NCI-H748 treated with DMSO at 0.1 percent for 48 hours (cell line): Measurements from ENCODE around the gene ZNF511.

Experiments
- DNase-seq: peaks from one replicate; lab custom pipeline; 2025; lab: John Stamatoyannopoulos, UW

The ZNF511 gene

DNA sequence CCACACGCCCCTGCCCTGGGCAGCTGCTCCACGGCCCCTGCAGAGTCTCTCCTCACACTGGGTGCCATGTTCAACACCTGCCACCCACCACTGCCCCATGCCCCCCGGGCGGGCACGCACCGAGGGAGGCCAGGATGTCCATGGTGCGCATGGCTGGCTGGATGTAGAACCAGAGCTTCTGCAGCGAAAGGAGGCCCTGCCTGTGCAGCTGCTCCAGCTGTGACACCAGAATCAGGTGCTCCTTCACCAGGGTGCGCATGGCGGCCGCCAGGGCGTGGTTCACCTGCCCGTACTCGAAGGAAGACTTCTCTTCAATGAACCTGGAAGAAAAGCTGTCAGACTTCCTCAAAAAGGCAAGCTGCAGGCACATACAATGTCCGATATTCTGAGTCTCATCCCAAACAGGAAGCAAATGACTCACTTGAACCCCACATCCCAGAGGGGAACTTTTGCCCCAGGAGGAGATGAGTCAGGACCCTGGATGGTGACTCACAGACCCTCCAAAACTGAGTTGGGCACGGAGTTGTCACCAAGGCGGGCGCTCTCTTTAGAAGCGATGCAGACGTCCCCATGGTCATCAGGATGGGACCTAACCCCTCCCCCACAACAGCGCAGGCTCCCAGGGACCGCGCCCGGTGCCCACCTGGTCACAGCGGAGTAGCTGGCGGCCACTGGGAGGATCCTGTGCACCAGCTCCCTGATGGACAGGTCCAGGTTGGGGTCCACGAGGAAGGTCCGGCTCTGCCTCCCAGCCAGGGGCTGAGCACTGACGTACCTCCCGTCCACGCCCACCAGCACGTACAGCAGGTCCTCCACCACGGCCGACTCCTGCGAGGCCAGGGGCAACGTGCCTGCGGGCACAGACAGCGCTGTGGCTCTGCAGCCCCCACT lies 15.6 kb upstream of the ZNF511 start:
- no peak for DNase-seq

DNA sequence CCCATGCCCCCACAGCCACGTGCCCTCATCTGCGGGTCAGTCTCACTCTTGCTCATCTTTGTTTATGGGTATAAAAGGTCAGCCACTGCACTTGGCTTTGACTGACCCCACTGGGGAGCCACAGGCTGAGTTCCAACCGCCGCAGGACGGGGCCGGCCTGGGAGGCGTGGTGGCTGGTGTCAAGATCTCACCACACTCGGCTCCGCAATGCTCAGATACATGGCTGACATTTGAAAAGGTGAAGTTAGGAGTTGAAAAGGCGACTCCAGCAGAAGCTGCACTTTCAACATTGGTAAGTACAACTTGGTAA lies 14.9 kb upstream of the ZNF511 start:
- DNase-seq: no peak

DNA sequence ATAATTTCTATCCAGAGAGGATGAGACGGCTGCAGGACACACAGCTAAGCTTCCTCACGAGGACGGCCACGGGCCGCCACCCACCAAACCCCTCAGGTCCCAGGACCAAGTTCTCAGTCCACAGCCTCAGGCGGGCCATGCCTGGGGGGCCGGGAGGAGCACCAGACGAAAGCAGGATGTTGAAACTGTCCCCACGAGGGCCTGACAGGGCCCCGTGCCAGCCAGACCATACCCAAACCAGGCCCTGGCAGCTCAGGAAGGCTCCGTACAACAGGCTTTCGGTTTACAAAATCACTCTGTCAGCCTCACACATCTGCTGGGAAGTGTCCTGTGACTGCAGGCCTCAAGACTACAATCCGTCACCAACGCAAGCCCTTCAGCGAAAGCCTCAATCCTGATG lies 14.5 kb upstream of the ZNF511 start:
- DNase-seq: no peak

DNA sequence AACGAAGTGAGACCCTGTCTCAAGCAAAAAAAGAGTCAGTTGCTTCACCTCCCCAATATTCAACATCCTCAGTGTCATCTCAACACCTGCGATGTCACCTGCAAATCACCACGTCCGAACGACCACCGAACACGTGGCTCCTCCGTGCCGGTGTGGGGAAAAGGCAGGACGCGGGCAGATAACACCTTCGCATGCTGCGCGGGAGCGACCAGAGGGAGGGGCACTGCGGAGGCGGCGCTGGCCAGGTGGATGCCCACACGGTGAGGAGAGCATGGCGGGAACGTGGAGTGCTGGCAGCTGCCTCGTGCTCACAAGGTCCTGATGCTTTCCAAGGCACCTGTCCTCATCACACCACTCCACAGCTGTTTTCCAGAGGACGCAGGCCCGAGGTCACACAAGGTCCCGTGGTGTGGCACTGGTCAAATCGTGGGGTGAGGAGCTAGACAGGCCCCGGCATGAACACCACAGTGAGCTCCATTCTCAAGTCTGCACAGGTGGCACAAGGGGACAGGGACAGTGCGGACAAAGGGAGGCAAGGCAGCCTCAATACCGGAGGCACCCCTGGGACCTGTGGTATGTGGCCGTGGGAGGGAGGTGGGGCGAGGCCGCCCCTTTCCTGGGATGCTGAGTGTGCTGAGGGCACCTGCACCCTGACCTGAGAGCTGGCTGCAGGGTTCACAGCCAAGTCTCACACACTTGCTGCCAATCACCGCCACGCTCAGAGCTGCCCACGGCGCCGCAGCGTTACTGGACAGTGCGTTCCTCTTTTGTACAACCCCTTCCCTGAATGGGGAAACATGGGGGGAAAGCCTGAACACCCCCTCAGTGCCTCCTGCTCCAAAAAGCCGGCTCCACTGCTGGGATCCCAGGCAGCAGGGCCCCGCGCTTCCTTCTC lies 13.0 kb upstream of the ZNF511 start:
- no peak for DNase-seq

DNA sequence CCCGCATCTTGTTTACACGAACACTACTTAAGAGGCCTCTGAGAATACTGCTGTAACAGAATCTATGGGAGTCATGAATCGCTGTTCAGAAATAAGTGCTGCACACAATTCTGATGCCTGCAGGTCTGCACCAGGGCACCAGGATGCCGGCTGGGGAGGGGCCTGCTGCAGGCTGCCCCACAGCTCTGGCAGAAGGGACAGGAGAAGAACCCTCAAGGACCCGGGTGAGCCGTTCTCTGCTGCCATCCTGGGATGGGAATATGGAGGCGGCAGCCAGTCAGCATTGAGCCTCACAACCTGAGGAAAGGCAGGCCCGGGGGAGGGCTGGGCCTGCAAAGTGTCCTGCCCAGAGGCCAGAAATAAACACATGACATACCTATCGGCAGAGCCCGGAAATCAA lies 11.2 kb upstream of the ZNF511 start:
- DNase-seq: no peak

DNA sequence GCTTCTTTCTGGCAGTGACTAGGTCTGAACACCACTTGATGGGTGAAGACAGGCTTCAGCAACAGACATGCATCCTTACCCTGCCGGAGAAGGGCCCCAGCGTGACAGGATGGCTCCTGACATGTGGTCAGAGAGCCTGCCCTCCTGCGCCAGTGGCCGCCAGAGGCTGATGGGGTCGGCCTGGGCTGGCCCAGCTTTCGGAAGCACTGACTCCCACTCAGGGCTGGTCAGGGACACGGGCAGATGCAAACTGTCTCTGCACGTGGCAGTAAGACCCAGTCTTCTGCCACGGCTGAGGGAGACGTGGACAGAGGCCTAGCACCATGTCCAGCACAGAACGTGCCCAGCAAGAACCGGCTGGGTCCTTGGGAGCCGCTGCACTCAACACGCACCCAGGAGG lies 10.2 kb upstream of the ZNF511 start:
- DNase-seq: no peak

DNA sequence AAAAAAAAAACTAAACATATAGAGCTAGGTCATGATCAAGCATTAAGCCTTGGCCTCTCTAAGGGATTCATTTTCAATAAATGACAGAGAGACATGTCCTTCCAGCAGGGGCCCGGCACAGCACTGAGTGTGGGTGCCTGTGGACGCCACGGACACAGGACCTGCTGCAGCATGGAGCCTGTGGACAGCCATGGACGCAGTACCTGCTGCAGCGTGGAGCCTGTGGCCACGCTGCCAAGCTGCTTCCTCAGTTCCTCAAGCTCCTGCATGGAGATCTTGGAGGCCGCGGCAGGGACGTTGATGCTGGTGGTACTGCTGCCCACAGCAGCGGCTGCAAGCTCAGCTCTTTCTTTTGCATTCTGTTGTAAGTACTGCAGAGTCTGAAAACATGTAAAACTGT lies 9.5 kb upstream of the ZNF511 start:
- DNase-seq: no peak

DNA sequence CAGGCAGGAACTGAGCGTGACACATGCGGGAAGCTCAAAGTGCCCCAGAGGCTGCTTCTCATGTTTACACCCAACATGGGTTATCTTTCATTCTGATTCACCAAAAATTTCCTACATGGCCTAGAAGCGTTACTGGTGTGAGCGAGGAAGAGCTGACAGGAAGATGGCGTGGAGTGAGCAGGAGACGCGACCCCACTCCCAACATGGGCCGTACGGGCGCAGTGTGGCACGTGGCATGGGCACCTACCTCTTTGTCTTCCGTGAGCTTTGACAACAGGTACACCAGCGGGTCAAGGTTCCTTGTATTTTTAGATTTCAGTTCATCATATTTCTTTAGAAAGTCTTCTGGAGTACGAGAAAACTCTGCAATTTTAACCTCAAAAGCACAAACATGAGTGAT lies 9.0 kb upstream of the ZNF511 start:
- no peak for DNase-seq

DNA sequence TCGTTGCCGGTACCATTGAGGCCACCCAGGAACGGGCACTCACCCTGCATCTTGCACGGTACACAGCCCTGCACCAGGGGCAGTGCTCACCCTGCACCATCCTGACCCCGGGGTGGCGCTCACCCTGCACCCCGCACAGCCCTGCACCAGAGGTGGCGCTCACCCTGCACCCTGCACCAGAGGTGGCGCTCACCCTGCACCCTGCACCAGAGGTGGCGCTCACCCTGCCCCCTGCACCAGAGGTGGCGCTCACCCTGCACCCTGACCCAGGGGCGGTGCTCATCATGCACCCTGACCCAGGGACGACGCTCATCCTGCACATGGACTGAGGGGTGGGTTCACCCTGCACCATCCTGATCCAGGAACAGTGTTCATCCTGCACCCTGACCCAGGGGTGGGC lies 6.5 kb upstream of the ZNF511 start:
- DNase-seq: no peak

DNA sequence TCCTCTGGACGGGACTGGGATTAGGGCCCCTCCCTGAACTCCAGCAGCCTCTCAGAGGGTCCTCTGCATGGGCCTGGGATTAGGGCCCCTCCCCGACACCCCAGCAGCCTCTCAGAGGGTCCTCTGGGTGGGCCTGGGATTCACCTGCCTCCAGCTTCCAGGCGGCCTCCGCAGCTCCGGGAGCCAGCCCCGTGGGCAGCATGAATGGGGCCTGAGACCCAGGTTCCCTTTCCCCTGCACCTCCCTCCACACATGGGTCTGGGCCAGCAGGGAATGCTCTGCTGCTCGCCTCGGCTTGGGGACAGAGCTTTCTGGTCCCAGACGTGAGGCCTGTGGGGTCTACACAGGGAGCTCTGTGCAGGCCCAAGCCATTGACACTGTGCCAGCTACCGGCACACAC lies 5.5 kb upstream of the ZNF511 start:
- DNase-seq: no peak

DNA sequence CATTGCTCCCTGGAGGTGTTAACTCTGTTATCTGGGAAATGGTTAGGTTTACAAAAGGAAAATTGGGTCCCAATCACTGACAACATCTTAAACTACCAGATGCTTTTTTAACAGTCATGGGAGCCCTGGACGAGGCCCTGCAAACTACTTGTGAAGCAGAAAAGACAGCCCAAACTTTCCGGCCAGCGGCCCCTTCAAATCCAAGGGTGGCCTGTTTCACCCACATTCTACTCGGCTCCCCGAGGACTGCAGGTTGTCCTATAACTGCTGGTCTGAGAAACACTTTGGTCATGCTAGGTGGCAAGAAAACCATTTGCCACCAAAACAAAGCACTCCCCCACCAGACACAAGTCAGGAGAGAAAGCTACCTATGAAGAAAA lies 2.6 kb upstream of the ZNF511 start:
- no peak for DNase-seq

DNA sequence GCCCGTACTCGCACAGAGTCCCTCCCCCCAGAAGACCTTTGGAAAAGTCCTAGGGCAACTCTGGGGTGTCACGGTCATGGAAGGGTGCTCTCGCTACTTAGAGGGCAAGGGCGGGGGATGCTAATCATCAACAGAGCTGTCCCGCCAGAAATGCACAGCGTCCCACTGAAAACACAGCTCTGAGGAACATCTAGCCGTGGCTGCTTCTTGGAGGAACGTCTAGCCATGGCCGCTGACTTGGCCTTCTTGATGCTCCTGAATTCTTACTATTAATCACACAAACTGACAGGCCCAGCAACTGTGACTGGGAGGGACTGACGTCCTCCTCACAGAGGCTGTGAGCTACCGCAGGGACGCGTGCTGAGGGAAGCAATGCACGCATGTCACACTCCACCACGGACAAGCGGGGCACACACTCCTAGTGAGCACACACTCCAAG lies 1.8 kb upstream of the ZNF511 start:
- no peak for DNase-seq

DNA sequence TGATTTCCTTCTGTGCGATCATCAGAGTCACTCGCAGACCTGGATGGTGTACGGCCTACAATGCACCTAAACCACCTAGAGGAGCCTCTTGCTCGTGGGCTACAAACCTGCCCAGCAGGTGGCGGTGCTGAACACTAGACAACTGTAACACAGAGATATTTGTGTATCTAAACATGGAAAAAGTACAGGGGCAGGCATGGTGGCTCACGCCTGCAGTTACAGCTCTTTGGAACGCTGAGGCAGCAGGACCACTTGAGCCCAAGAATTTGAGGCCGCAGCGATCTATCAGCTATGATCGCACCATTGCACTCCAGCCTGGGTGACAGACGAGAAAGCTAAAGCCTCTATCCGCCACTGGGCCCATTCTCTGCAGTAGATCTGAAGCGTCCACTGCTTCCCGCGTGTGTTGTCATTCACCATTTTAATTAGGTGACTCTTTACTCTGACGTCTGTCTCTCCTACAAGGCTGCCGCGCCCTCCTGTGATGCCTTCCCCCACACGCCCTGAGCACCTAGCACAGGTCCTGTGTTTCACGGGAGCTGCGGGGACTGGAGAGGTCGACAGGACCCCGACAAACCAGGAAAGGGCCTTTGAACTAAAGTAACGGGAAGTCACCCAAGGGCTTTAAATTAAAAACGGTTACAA lies 816 bp upstream of the ZNF511 start:
- DNase-seq: peak; percentile 25

DNA sequence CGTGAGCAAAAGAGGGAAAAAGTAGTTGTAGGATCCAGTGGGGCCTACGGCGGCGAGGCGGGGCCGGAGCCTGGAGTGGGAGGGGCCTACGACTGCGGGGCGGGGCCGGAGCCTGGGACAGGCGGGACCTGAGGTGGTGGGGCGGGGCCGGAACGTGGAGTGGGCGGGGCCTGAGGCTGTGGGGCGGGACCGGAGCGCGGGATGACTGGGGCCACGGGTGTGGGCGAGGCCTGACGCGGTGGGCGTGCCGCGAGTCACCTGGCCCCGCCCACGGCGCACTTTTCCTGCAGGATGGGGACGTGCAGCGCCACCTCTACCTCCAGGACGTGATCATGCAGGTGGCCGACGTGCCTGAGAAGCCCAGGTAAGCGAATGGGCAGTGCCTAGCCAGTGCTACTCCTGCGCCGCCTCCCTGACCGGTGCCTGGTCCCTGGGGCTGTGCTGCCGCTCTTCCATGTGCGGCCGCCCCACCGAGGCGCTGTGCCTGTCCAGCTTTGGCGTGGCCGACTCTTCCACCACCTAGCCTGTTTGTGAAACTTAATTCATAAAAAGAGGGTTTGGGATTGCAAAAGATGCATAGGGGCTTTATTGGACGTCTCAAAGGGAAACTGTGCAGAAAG lies 496 bp downstream of the ZNF511 start:
- DNase-seq: peak; percentile 43

DNA sequence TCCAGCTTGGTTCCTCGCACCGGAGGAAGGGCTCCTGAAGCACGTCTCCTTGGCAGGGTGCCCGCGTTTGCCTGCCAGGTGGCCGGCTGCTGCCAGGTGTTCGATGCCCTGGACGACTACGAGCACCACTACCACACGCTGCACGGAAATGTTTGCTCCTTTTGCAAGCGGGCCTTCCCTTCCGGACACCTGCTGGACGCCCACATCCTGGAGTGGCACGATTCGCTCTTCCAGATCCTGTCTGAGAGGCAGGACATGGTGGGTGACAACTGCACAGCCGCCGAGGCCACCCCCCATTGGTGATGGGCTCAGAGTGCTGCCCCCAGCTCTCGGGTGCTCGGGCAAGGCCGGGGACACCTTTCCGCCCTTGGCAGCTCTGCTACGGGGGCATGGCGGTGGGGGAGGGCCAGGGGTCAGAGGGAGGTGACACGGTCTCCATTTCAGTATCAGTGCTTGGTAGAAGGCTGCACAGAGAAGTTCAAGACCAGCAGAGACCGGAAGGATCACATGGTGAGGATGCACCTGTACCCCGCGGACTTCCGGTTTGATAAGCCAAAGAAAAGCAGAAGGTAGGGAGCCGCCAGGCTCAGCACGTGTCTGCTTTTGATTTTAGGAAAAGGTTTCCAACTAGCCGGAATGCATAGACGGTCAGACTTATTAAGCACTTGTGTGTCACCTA lies 1.1 kb downstream of the ZNF511 start:
- no peak for DNase-seq

DNA sequence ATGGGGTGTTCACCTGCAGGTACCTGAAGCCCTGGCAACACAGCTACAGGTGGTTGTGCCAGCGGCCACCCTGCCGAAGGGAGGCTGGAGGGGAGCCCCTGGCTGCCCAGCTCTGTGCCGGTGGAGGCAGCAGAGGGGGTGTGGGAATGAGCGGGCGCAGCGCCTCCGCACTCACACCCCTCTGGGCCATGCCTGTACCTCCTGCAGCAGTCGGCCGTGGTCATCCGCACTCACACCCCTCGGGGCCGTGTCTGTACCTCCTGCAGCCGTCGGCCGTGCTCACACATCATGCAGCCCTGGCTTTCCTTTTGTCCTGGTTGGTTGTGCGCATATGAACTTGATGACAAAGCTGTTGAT lies 1.7 kb downstream of the ZNF511 start:
- DNase-seq: no peak

DNA sequence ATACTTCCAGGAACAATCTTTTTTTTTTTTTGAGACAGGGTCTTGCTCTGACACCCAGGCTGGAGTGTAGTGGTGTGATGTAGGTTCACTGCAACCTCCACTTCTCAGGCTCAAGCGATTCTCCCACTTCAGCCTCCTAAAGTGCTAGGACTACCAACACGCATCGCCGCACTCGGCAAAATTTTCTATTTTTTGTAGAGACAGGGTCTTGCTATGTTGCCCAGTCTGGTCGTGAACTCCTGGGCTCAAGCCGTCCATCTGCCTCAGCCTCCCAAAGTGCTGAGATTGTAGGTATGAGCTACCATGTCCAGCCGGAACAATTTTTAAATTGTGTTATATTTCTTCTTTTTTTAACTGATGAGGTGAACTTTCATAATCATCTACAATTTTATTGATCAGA lies 2.1 kb downstream of the ZNF511 start:
- no peak for DNase-seq

DNA sequence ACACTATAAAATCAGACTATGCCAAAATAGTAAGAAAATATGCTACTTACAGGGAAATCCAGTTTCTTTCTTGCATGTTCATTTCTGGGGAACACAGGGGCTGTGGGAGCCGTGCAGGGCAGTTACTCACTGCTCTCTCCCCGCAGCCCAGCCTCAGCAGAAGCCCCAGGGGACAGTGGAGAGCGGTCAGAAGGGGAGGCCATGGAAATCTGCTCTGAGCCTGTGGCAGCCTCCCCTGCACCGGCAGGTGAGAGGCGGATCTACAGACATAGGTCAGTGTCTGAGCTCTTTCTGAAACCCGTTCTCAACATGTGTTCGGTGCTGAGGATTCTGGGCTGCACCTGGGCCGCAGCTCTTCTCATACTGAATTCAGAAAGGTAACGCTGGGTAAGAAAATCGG lies 2.9 kb downstream of the ZNF511 start:
- no peak for DNase-seq

DNA sequence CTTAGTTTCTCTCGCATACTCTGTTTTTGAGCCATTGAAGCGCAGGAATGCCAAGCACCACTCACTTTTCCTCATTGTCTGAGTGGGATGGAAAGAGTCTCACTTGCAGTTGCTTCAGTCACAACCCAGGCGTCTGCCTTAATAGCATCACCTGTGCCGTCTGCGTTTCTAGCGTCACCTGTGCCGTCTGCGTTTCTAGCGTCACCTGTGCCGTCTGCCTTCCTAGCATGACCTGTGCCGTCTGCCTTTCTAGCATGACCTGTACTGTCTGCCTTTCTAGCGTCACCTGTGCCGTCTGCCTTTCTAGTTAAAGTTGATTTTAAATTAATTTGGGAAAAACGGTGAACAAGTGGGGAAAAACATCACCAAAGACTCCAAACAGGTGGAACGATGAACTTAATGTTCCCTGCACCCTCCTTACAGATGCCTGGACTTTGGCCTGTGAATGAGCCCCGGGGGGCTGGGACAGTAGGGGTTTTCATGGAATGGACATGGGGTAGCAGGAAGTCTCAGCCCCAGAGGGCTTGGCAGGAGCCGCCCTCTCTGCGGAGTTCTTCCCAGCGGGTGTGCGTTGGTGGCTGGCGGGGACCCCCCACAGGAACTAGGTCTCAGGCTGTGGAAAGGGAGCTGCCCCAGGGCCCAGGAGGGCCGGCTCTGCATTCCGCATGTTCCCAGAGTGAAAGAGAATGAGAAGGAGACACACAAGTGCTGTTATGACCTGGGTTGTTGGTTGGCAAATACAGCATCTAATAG lies 3.5 kb downstream of the ZNF511 start:
- no peak for DNase-seq

DNA sequence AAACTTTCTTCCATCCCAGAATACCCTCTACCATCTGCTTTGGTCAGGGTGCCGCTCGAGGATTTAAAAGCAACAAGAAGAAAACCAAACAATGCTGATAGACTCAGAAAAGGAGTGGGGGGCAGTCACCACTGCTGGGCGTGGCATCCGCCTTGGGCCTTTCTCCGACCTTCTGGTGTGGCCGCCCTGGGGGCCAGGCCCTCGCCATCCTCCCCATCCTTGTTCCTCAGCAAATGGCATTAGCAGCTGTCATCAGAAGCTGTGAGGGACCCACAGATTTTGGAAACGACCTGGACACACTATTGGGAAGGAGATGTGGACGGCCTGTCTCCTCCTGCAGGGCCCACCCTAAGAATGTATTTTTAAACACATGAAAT lies 4.0 kb downstream of the ZNF511 start:
- no peak for DNase-seq

DNA sequence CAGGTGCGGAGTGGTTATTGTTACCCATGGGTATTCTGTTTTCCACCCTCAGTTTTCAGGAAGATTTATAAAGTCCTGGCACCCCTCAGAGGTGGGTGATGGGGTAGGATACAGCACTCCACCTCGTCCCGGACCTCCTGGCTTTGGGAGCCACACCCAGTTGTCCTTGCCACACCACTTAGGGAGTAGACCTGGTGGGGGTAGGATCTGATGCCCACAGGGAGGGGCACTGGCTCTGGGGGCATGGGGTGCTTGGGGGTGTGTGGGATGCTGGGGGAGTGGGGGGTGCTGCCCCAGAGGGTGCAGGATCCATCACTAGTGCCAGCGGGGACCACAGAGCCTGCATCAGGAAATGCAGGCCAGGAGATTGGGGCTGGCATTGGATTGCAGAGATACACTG lies 4.5 kb downstream of the ZNF511 start:
- DNase-seq: no peak
